K562 (cell line): ENCODE measurements around the gene FAM117A. TPM values are rescaled to one million over a fixed set of nuclear protein-coding genes. Genes with fewer than 3 reads are reported as not detected.

Experiments
- CTCF ChIP-seq, 3 experiments: IDR thresholded peaks in 2 of 3; conservative IDR thresholded peaks in 1 of 3; 2 replicates each; pipeline ENCODE4 v1.5.1; 2011 to 2012; ENCODE audit warnings: low read length in 3 of 3, mild to moderate bottlenecking in 3 of 3, control low read depth in 2 of 3, improper control_type of control experiment in 1 of 3, inconsistent platforms in 1 of 3, low read depth in 1 of 3, mixed read lengths in 1 of 3, moderate library complexity in 1 of 3; ENCODE audit not compliant: insufficient read depth in 2 of 3
- CUX1 ChIP-seq: fragments of 200-800 bp; sonication (Bioruptor generic); IDR thresholded peaks from 2 replicates; pipeline ENCODE4 v1.6.1; 2016; ENCODE audit warnings: missing genetic modification characterization, missing compliant biosample characterization
- FOS ChIP-seq: IDR thresholded peaks from 3 replicates; pipeline ENCODE4 v1.6.1; 2011; ENCODE audit not compliant: insufficient read length; ENCODE audit errors: extremely low read depth
- MBD1 ChIP-seq: fragments of 250-450 bp; sonication (Bioruptor Pico); IDR thresholded peaks from 2 replicates; pipeline ENCODE4 v1.8.0; 2022; ENCODE audit warnings: inconsistent platforms
- NR1H2 ChIP-seq: sonication (generic); formaldehyde crosslinking; IDR thresholded peaks from 2 replicates; pipeline ENCODE4 v1.4.0; 2020; ENCODE audit warnings: mild to moderate bottlenecking, missing genetic modification reagents
- PBX2 ChIP-seq, 2 experiments: IDR thresholded peaks in 1 of 2; conservative IDR thresholded peaks in 1 of 2; 2 replicates each; pipeline ENCODE4 v1.6.1; 2016; ENCODE audit warnings: low read depth in 2 of 2, mild to moderate bottlenecking in 1 of 2, missing compliant biosample characterization in 1 of 2, missing genetic modification characterization in 1 of 2, moderate library complexity in 1 of 2
- PRMT5 ChIP-seq: sonication (generic); formaldehyde crosslinking; IDR thresholded peaks from 2 replicates; pipeline ENCODE4 v1.5.0; 2020; ENCODE audit warnings: missing genetic modification reagents
- TSHZ1 ChIP-seq: fragments of 250-450 bp; sonication (Bioruptor Pico); IDR thresholded peaks from 2 replicates; pipeline ENCODE4 v1.4.0; 2020; ENCODE audit warnings: mild to moderate bottlenecking, moderate library complexity
- ZNF239 ChIP-seq: fragments of 250-450 bp; sonication (Bioruptor Pico); IDR thresholded peaks from 2 replicates; pipeline ENCODE4 v1.4.0; 2020; ENCODE audit warnings: mild to moderate bottlenecking
- ZNF41 ChIP-seq: fragments of 250-450 bp; sonication (Bioruptor Pico); conservative IDR thresholded peaks from 2 replicates; pipeline ENCODE4 v1.4.0; 2020; ENCODE audit warnings: mild to moderate bottlenecking
- polyA plus RNA-seq, 8 experiments: library from polyadenylated mRNA; depleted of rRNA in 4 of 8; stranded (reverse) in 5 of 8; unstranded in 3 of 8; fragments of >200 nt; fragmentation: Nextera tagmentation in 2 of 8; fragmentation: Illumina TruSeq in 1 of 8; extraction: Ambion mirVana in 2 of 8; extraction: Trizol in 1 of 8; gene quantifications; 2 replicates each; pipeline versions ENCODE4 v1.2.1 to v1.2.3, GENCODE V29; 2011 to 2014; ENCODE audit warnings: inconsistent platforms in 1 of 8, missing spikeins in 1 of 8
- total RNA-seq, 7 experiments: library from RNA; depleted of rRNA in 6 of 7; stranded (reverse); fragments of >200 nt in 6 of 7; fragmentation: Illumina TruSeq in 2 of 7; extraction: Trizol in 2 of 7; gene quantifications; 2 replicates each; pipeline versions ENCODE4 v1.2.1 to v1.2.3, GENCODE V29; 2011 to 2021; ENCODE audit warnings: low replicate concordance in 1 of 7

The FAM117A gene
- total and polyA plus RNA-seq, 9 of the 15 experiments (the other 6 are each of a cell fraction or from before 2014, with no cell fraction given), result 3.1 to 79.7 (median 36.6) TPM

DNA sequence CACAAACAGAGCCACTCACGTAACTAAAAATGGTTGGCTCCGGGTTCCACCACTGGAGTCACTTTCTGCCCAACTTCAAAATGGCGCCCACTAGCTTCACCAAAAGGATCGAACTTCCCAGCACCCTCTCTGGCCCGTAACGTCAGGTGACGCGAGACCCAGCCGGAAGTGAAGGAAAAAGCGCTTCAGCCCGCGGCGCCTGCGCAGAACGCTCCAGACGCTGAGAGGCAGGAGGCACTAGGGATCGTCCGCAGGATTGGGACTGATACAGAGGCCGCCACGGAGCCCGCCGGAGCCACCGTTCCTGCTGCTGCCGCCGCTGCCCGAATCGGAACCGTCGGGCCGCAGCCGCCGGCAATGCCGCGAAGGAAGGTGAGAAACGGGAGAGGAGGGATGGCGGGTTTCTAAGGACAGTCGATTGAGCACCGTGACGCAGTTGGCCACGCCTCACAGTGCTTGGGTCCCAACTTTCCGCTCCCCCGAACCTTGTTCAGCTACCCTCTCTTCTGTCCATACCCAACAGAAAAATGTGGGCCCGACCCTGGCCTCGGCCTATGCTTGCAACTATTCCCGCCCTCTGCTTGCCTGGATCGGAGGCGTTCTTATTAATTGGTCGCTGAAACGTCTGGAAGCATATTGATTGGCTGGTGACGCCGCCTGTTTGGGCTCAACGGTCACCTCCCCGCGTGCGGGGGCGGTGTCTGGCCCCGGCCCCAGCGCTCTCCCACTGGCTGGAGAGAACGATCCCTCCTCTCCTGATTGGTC, 24.7 kb upstream of the FAM117A start, which contains the start of gene KAT7 (continued):
- TF ChIP-seq CUX1 (CRISPR knock-in tag), result no peak
- no peak for TF ChIP-seq PRMT5 (CRISPR knock-in tag)
- TF ChIP-seq FOS, result peak; percentile 100
- TF ChIP-seq NR1H2, result peak; percentile 92; the same call in 1 of the 2 replicates
- TF ChIP-seq ZNF41, result no peak
- TF ChIP-seq PBX2 (CRISPR knock-in tag; IDR thresholded peaks at IDR 0.05; ENCODE audit: low read depth), result peak; percentile 66
- peak; percentile 99 for TF ChIP-seq PBX2 (tag; conservative IDR thresholded peaks at IDR 0.05; ENCODE audit: low read depth)
- TF ChIP-seq CTCF (IDR thresholded peaks at IDR 0.05 in 2 of 3, conservative IDR thresholded peaks at IDR 0.05 in 1 of 3; ENCODE audit: insufficient read depth in 2 of 3, low read depth in 1 of 3, low read length in 3 of 3), result no peak
- no peak for TF ChIP-seq MBD1 (CRISPR knock-in tag)
- peak; percentile 52 for TF ChIP-seq ZNF239 (CRISPR knock-in tag)
- 0 out of 2 replicates have a peak, but pooled peaks have one; percentile 11 for TF ChIP-seq TSHZ1 (CRISPR knock-in tag)
